Measurements from ENCODE around the gene ELK3. TPM values are rescaled to one million over a fixed set of nuclear protein-coding genes. Genes with fewer than 3 reads are reported as not detected.

The ELK3 gene
- total and polyA plus RNA-seq, 2 donors: 14.6 to 17.8 TPM

DNA sequence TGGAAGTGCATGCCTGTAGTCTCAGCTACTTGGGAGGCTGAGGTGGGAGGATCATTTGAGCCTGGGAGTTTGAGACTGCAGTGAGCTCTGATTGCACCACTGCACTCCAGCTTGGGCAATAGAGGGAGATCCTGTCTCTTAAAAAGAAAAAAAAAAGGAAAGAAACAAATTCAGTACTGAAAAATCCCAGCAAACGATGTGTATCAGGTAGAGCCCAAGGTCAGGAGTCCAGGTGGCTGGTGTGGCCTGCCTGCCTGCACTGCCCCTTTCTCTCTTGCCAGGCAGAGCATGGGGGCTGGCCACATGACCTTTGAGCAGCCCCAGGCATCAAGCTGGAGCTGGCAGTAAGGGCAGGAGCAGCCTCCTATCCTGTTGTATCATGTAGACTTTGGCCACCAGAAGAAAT, 31.8 kb downstream of the ELK3 start:
- H3K27me3 ChIP-seq (ENCODE audit: control insufficient read depth in 2 of 2, insufficient read depth in 1 of 2, low read length in 1 of 2): no peaks in the 10 kb centered on the region
- peaks cover 0 to 3% of the 10 kb centered on the region in 2 donors for H3K4me1 ChIP-seq (ENCODE audit: control insufficient read depth in 2 of 2, insufficient read depth in 2 of 2, low read length in 2 of 2)
- H3K27ac ChIP-seq (ENCODE audit: low read depth in 1 of 2, low read length in 1 of 2): no peak overlapping the region
- H3K4me3 ChIP-seq (ENCODE audit: low read length in 2 of 2): no peak overlapping the region
- no peak for DNase-seq (ENCODE audit: low read depth in 6 of 9, low spot score in 9 of 9)
- 100% methylated on average over 1 of the region's 1 CpG for WGBS
- H3K36me3 ChIP-seq (ENCODE audit: control insufficient read depth in 2 of 2, insufficient read depth in 2 of 2, low read length in 1 of 2): peaks cover 12 to 34% of the 10 kb centered on the region in 2 donors
- no peaks in the 10 kb centered on the region for H3K9me3 ChIP-seq (ENCODE audit: control insufficient read depth in 2 of 2, insufficient read depth in 1 of 2, low read length in 1 of 2)

DNA sequence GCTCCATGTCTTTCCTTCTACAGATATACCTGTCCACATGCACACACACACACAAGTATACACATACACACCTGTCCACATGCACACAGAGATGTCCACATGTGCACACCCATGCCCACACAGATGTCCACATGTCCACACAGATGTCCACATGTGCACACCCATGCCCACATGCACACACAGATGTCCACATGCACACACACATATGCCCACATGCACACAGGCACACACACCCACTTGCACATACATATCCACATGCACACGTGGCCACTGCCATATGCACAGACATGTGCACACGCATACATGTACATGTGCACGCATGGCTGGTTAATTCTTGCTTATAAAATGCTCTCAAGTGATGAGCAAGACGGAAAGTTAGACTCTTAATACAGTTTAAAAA, 32.2 kb downstream of the ELK3 start:
- H3K4me1 ChIP-seq (ENCODE audit: control insufficient read depth in 2 of 2, insufficient read depth in 2 of 2, low read length in 2 of 2): peaks cover 0 to 3% of the 10 kb centered on the region in 2 donors
- H3K4me3 ChIP-seq (ENCODE audit: low read length in 2 of 2): no peak overlapping the region
- no peaks in the 10 kb centered on the region for H3K27me3 ChIP-seq (ENCODE audit: control insufficient read depth in 2 of 2, insufficient read depth in 1 of 2, low read length in 1 of 2)
- no peak for DNase-seq (ENCODE audit: low read depth in 6 of 9, low spot score in 9 of 9)
- peaks cover 12 to 34% of the 10 kb centered on the region in 2 donors for H3K36me3 ChIP-seq (ENCODE audit: control insufficient read depth in 2 of 2, insufficient read depth in 2 of 2, low read length in 1 of 2)
- no peak overlapping the region for H3K27ac ChIP-seq (ENCODE audit: low read depth in 1 of 2, low read length in 1 of 2)
- WGBS: 98% methylated on average over 4 of the region's 4 CpGs
- H3K9me3 ChIP-seq (ENCODE audit: control insufficient read depth in 2 of 2, insufficient read depth in 1 of 2, low read length in 1 of 2): no peaks in the 10 kb centered on the region

DNA sequence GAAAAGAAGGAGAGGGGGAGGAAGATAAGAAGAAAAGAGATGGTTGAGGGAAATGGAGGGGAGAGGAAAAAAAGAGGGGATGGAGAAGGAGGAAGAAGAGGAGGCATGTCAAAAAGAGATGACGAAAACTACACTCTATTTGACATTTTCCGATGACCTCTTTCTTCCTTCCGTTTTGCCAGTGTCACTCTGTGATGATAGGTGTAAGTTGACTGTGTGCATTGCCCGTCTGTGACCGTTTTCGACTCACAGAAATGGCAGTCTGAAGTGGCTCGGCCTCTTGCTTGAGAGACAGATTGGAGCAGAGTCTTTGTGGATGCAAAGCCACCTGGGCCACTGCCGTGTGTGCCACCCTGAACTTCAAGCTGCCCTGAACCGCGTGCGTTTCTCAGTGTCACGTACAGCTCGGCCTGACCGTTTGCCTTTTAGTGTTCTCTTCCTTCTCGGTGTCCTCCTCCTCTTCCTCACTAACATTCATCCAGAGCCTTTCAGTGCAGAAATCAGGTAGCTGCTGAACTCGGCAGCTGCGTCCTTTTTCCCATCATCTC, 32.7 kb downstream of the ELK3 start:
- Histone ChIP-seq H3K4me1 (ENCODE audit: control insufficient read depth in 2 of 2, insufficient read depth in 2 of 2, low read length in 2 of 2) (peaks cover 0 to 3% of the 10 kb centered on the region in 2 donors), H3K27me3 (ENCODE audit: control insufficient read depth in 2 of 2, insufficient read depth in 1 of 2, low read length in 1 of 2) (no peaks in the 10 kb centered on the region), H3K36me3 (ENCODE audit: control insufficient read depth in 2 of 2, insufficient read depth in 2 of 2, low read length in 1 of 2) (peaks cover 12 to 34% of the 10 kb centered on the region in 2 donors), H3K9me3 (ENCODE audit: control insufficient read depth in 2 of 2, insufficient read depth in 1 of 2, low read length in 1 of 2) (no peaks in the 10 kb centered on the region), H3K4me3 (ENCODE audit: low read length in 2 of 2) (no peak overlapping the region), H3K27ac (ENCODE audit: low read depth in 1 of 2, low read length in 1 of 2) (no peak overlapping the region)
- 95% methylated on average over 17 of the region's 17 CpGs for WGBS
- no peak for DNase-seq (ENCODE audit: low read depth in 6 of 9, low spot score in 9 of 9)

DNA sequence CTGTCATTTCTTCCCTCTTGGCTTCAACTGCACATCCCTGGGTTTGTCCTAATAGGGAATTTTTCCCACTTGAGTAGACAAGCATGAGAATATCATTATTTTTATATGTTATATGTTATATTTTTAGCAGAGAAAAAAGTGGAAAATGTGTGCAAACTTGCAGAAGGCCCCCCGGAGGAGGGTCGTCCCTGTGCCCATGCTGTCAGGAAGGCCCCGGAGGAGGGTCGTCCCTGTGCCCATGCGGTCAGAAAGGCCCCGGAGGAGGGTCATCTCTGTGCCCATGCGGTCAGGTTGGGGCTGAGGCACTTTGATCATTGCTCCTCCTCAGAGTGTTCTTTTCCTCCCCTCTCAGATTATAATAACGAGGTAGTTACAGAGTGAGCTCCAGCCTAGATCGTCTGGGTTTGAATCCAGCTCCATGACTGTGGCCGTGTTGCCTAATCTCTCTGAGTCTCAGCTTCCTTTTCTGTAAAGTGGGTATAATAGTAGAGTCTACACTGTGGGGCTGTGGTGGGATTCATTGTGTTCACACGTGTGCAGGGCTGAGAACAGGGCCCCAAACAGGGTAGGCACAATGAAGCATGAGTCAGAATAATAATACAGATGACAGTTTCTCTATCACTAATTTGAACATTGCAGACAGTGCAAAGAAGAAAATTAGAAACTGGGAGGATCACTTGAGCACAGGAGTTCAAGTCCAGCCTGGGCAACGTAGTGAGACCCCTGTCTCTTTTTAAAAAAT, 33.4 kb downstream of the ELK3 start:
- no peak for DNase-seq (ENCODE audit: low read depth in 6 of 9, low spot score in 9 of 9)

DNA sequence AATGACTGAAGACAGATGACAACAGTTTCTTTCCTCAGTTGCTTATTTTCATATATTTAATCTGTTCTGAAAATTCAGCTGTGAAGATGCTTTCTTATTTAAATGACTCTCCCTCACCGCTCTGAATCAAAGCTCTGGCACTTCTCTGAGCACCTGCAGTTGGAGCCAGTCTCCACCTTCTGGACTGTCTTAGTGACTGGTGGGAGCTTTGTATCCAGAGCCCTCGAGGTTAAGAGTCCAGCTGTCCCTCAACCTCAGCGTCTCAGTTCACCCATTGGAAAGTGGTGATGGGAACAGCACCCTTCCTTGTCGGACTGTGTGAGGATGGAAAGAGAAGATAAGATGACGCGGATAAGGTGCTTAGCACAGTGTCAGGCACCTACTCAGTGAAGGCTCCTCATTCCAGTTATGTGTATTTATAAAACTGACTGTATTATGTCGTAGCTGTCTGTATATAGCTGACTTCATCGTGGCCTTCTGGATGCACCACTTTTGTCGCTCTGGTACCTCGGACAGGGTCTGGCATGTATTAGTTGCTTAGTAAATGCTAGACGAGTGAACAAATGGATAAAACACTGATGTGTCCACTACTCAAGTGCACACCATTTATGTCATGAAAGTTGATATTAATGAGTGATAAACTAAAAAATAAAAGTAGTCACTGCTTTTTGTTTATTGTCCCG, 34.5 kb downstream of the ELK3 start:
- Histone ChIP-seq H3K4me1 (ENCODE audit: control insufficient read depth in 2 of 2, insufficient read depth in 2 of 2, low read length in 2 of 2) (no peaks in the 10 kb centered on the region), H3K27ac (ENCODE audit: low read depth in 1 of 2, low read length in 1 of 2) (no peak overlapping the region), H3K27me3 (ENCODE audit: control insufficient read depth in 2 of 2, insufficient read depth in 1 of 2, low read length in 1 of 2) (no peaks in the 10 kb centered on the region), H3K4me3 (ENCODE audit: low read length in 2 of 2) (no peak overlapping the region), H3K36me3 (ENCODE audit: control insufficient read depth in 2 of 2, insufficient read depth in 2 of 2, low read length in 1 of 2) (peaks cover 12 to 28% of the 10 kb centered on the region in 2 donors), H3K9me3 (ENCODE audit: control insufficient read depth in 2 of 2, insufficient read depth in 1 of 2, low read length in 1 of 2) (no peaks in the 10 kb centered on the region)
- DNase-seq (ENCODE audit: low read depth in 6 of 9, low spot score in 9 of 9): no peak
- WGBS: 89% methylated on average over 12 of the region's 12 CpGs

More for the DNA sequence above, 33.4 kb downstream of the ELK3 start:
- Histone ChIP-seq H3K27ac (ENCODE audit: low read depth in 1 of 2, low read length in 1 of 2) (no peak overlapping the region), H3K4me3 (ENCODE audit: low read length in 2 of 2) (no peak overlapping the region), H3K4me1 (ENCODE audit: control insufficient read depth in 2 of 2, insufficient read depth in 2 of 2, low read length in 2 of 2) (peaks cover 0 to 3% of the 10 kb centered on the region in 2 donors), H3K27me3 (ENCODE audit: control insufficient read depth in 2 of 2, insufficient read depth in 1 of 2, low read length in 1 of 2) (no peaks in the 10 kb centered on the region), H3K9me3 (ENCODE audit: control insufficient read depth in 2 of 2, insufficient read depth in 1 of 2, low read length in 1 of 2) (no peaks in the 10 kb centered on the region), H3K36me3 (ENCODE audit: control insufficient read depth in 2 of 2, insufficient read depth in 2 of 2, low read length in 1 of 2) (peaks cover 12 to 31% of the 10 kb centered on the region in 2 donors)
- WGBS: 91% methylated on average over 12 of the region's 12 CpGs

DNA sequence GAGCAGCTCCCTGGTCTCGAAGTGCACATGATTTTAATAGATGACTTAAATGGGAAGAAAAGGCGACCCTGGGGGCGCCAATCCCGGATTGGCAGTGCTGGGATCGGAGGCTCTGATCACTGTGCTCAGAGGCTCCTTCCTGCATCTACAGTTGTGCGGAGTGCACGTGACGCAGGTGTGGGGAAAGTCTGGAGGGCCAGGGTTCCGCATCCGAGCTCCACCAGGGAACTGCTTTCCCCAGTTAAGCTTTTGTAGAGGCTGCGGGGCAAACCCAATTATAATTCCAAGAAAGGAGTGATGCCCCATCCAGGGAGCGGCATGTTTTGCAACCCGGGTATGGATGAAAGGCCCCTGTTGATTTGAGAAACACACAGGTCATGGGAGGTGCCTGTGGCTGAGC, 36.5 kb downstream of the ELK3 start:
- Histone ChIP-seq H3K36me3 (ENCODE audit: control insufficient read depth in 2 of 2, insufficient read depth in 2 of 2, low read length in 1 of 2) (peaks cover 8 to 12% of the 10 kb centered on the region in 2 donors), H3K9me3 (ENCODE audit: control insufficient read depth in 2 of 2, insufficient read depth in 1 of 2, low read length in 1 of 2) (no peaks in the 10 kb centered on the region), H3K4me1 (ENCODE audit: control insufficient read depth in 2 of 2, insufficient read depth in 2 of 2, low read length in 2 of 2) (no peaks in the 10 kb centered on the region), H3K27me3 (ENCODE audit: control insufficient read depth in 2 of 2, insufficient read depth in 1 of 2, low read length in 1 of 2) (no peaks in the 10 kb centered on the region), H3K4me3 (ENCODE audit: low read length in 2 of 2) (no peak overlapping the region), H3K27ac (ENCODE audit: low read depth in 1 of 2, low read length in 1 of 2) (no peak overlapping the region)
- DNase-seq (ENCODE audit: low read depth in 6 of 9, low spot score in 9 of 9): no peak
- WGBS: 97% methylated on average over 13 of the region's 13 CpGs

DNA sequence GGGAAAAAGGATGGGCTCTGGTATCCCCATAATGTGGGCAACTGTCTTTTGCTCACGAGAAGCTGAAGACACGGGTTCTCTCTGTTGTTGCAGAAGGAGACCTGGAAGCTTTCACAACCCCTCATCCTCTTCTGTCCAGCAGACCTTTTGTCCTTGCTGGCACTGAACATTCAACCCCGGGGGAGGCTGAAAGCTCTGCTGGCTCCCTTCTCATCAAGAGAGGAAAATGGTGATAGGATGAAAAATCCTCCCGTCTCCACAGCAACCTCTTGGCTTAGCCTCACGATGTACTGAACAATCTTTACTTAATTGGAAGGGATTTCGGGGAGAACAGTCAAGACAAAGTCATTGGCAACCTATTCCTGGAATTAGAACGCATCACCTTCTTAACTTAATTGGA, 39.0 kb downstream of the ELK3 start:
- 96% methylated on average over 7 of the region's 7 CpGs for WGBS

DNA sequence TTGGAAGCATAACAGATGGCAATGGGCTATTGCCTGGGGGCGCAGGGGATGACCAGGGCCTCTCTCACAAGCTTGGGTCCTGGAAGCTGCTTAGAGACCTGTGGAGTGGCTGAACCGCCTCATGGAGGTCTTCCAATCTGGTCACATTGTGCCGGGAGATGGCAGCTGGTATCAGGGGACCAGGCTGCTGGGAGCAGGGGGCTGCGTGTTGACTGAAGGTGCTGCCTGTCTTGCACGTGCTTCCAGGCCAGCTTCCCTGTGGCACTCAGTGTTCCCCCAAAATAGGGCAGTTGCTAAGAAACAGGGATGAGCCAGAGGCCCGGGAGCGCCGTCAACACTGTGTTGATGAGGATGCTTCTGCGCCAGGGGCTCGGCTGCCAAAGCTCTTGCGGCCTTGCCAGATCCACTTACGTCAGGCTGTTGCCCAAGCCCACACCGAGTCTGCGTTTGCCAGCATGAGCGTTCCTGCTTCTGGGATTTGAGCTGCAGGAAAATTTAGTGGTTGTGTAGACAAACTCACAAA, 39.8 kb downstream of the ELK3 start:
- WGBS: 96% methylated on average over 15 of the region's 15 CpGs
- H3K27ac ChIP-seq (ENCODE audit: low read depth in 1 of 2, low read length in 1 of 2): no peak overlapping the region
- H3K36me3 ChIP-seq (ENCODE audit: control insufficient read depth in 2 of 2, insufficient read depth in 2 of 2, low read length in 1 of 2): peaks cover 0 to 11% of the 10 kb centered on the region in 2 donors
- H3K9me3 ChIP-seq (ENCODE audit: control insufficient read depth in 2 of 2, insufficient read depth in 1 of 2, low read length in 1 of 2): peaks cover 0 to 3% of the 10 kb centered on the region in 2 donors
- no peak for DNase-seq (ENCODE audit: low read depth in 6 of 9, low spot score in 9 of 9)
- H3K27me3 ChIP-seq (ENCODE audit: control insufficient read depth in 2 of 2, insufficient read depth in 1 of 2, low read length in 1 of 2): no peaks in the 10 kb centered on the region
- no peak overlapping the region for H3K4me3 ChIP-seq (ENCODE audit: low read length in 2 of 2)
- peaks cover 0 to 28% of the 10 kb centered on the region in 2 donors for H3K4me1 ChIP-seq (ENCODE audit: control insufficient read depth in 2 of 2, insufficient read depth in 2 of 2, low read length in 2 of 2)

More for the DNA sequence above, 39.0 kb downstream of the ELK3 start:
- Histone ChIP-seq H3K4me1 (ENCODE audit: control insufficient read depth in 2 of 2, insufficient read depth in 2 of 2, low read length in 2 of 2) (peaks cover 0 to 25% of the 10 kb centered on the region in 2 donors), H3K9me3 (ENCODE audit: control insufficient read depth in 2 of 2, insufficient read depth in 1 of 2, low read length in 1 of 2) (peaks cover 0 to 3% of the 10 kb centered on the region in 2 donors), H3K27ac (ENCODE audit: low read depth in 1 of 2, low read length in 1 of 2) (no peak overlapping the region), H3K4me3 (ENCODE audit: low read length in 2 of 2) (no peak overlapping the region), H3K27me3 (ENCODE audit: control insufficient read depth in 2 of 2, insufficient read depth in 1 of 2, low read length in 1 of 2) (no peaks in the 10 kb centered on the region), H3K36me3 (ENCODE audit: control insufficient read depth in 2 of 2, insufficient read depth in 2 of 2, low read length in 1 of 2) (peaks cover 0 to 11% of the 10 kb centered on the region in 2 donors)
- no peak for DNase-seq (ENCODE audit: low read depth in 6 of 9, low spot score in 9 of 9)
